HS-5 (cell line): ENCODE results near the gene DNAJC27.
A peak's percentile ranks its signal among the peaks of the same experiment; 100 is the strongest.
"Not testable (repeated sequence)": the region's sequence is repeated elsewhere in the genome, so short reads cannot be mapped to it uniquely, and the experiment has no call there.

Source experiments
- DNase-seq: peaks from one replicate; pipeline ENCODE4 v3.0.0-alpha.2; 2012; ENCODE audit warnings: low read depth

Gene DNAJC27

GRCh38 chr2:24971536-24972314 is at the start of gene DNAJC27:
Gene DNAJC27, minus strand, starts transcription at chr2:24971955. Its CDS starts 51 bp downstream, at chr2:24971904.
- DNase-seq = peak; percentile 89

- no peak for DNase-seq
These were observed 46.9 kb upstream of the DNAJC27 start for GRCh38 chr2:25018681-25019080.

- DNase-seq = no peak
These were observed 42.9 kb upstream of the DNAJC27 start for GRCh38 chr2:25014631-25015030.

GRCh38 chr2:25011342-25011741 is 39.6 kb upstream of the DNAJC27 start:
- not testable (repeated sequence) for DNase-seq

GRCh38 chr2:25009954-25010353 is 38.2 kb upstream of the DNAJC27 start:
- DNase-seq = no peak

- DNase-seq = no peak
These were observed 30.3 kb upstream of the DNAJC27 start for GRCh38 chr2:25002066-25002465.

GRCh38 chr2:25001325-25001637 is 29.5 kb upstream of the DNAJC27 start:
- DNase-seq = no peak

- no peak for DNase-seq
These were observed 29.0 kb upstream of the DNAJC27 start for GRCh38 chr2:25000503-25001324.

GRCh38 chr2:25000036-25000435 is 28.3 kb upstream of the DNAJC27 start:
- DNase-seq = no peak

GRCh38 chr2:24999097-24999496 is 27.3 kb upstream of the DNAJC27 start:
- DNase-seq = not testable (repeated sequence)

- no peak for DNase-seq
These were observed 22.5 kb upstream of the DNAJC27 start for GRCh38 chr2:24994146-24994724.

- no peak for DNase-seq
These were observed 21.8 kb upstream of the DNAJC27 start for GRCh38 chr2:24993406-24994145.

- DNase-seq = no peak
These were observed 14.6 kb upstream of the DNAJC27 start for GRCh38 chr2:24986372-24986771.

- no peak for DNase-seq
These were observed 13.8 kb upstream of the DNAJC27 start for GRCh38 chr2:24985511-24985910.

GRCh38 chr2:24984912-24985311 is 13.2 kb upstream of the DNAJC27 start:
- no peak for DNase-seq

- DNase-seq = no peak
These were observed 9.8 kb upstream of the DNAJC27 start for GRCh38 chr2:24981411-24982136.

- no peak for DNase-seq
These were observed 6.9 kb upstream of the DNAJC27 start for GRCh38 chr2:24978661-24979060.

GRCh38 chr2:24977631-24978030 is 5.9 kb upstream of the DNAJC27 start:
- no peak for DNase-seq

- DNase-seq = no peak
These were observed 2.1 kb upstream of the DNAJC27 start for GRCh38 chr2:24973812-24974211.

GRCh38 chr2:24972315-24972961 is 683 bp upstream of the DNAJC27 start:
- peak; percentile 13 for DNase-seq

- DNase-seq = peak; percentile 6
These were observed 544 bp downstream of the DNAJC27 start for GRCh38 chr2:24971286-24971535.
